GM12878 (cell line): ENCODE results near the gene CCDC88A. TPM values are rescaled to one million over a fixed set of nuclear protein-coding genes. Genes with fewer than 3 reads are reported as not detected.

Experiments used
- DPF2 ChIP-seq: fragments of 450-650 bp; IDR thresholded peaks from 2 replicates; pipeline ENCODE4 v1.6.1; 2017; ENCODE audit warnings: mild to moderate bottlenecking
- GATAD2B ChIP-seq: fragments of 450-650 bp; conservative IDR thresholded peaks from 2 replicates; pipeline ENCODE4 v1.6.1; 2017; ENCODE audit warnings: low read depth, mild to moderate bottlenecking, moderate library complexity
- IKZF2 ChIP-seq, 2 experiments: fragments of 450-650 bp; IDR thresholded peaks; 2 replicates each; pipeline ENCODE4 v1.6.1; 2017; ENCODE audit warnings: mild to moderate bottlenecking in 2 of 2, moderate library complexity in 2 of 2
- KDM1A ChIP-seq: fragments of 200-600 bp; sonication (generic); IDR thresholded peaks from 2 replicates; pipeline ENCODE4 v1.6.1; 2016; ENCODE audit warnings: borderline replicate concordance
- MYB ChIP-seq: fragments of 150-350 bp; IDR thresholded peaks from 2 replicates; pipeline ENCODE4 v1.6.1; 2014; ENCODE audit warnings: mild to moderate bottlenecking, low read depth, low read length, borderline replicate concordance
- PAX8 ChIP-seq: fragments of 450-650 bp; IDR thresholded peaks from 2 replicates; pipeline ENCODE4 v1.6.1; 2017; ENCODE audit warnings: mild to moderate bottlenecking, moderate library complexity
- RUNX3 ChIP-seq: IDR thresholded peaks from 2 replicates; pipeline ENCODE4 v1.6.1; 2012; ENCODE audit warnings: low read length, inconsistent platforms
- SRF ChIP-seq, 2 experiments: IDR thresholded peaks; 2 replicates each; pipeline ENCODE4 v1.6.1; 2011; ENCODE audit warnings: low read depth in 2 of 2, low read length in 2 of 2, mild to moderate bottlenecking in 1 of 2, moderate library complexity in 1 of 2
- TCF12 ChIP-seq: IDR thresholded peaks from 2 replicates; pipeline ENCODE4 v1.6.1; 2011; ENCODE audit warnings: low read depth, mild to moderate bottlenecking, low read length
- YBX1 ChIP-seq: fragments of 450-650 bp; IDR thresholded peaks from 2 replicates; pipeline ENCODE4 v1.6.1; 2016; ENCODE audit warnings: antibody characterized with exemption
- ZZZ3 ChIP-seq: IDR thresholded peaks from 2 replicates; pipeline ENCODE4 v1.6.1; 2011; ENCODE audit warnings: low read depth; ENCODE audit not compliant: control insufficient read depth, insufficient read length
- polyA plus RNA-seq, 11 experiments: library from polyadenylated mRNA; depleted of rRNA in 4 of 11; unstranded in 6 of 11; stranded (reverse) in 5 of 11; fragments of >200 nt; fragmentation: Nextera tagmentation in 4 of 11; fragmentation: Illumina TruSeq in 1 of 11; extraction: Ambion mirVana in 4 of 11; extraction: Trizol in 1 of 11; gene quantifications; 1 replicate in 1 of 11; 2 replicates in 10 of 11; pipeline versions ENCODE4 v1.2.1 to v1.2.3, GENCODE V29; 2011 to 2016; ENCODE audit warnings: inconsistent platforms in 2 of 11, missing spikeins in 2 of 11, low read depth in 1 of 11
- total RNA-seq, 4 experiments: library from RNA; depleted of rRNA in 3 of 4; stranded (reverse); fragments of >200 nt in 3 of 4; fragmentation: Illumina TruSeq in 1 of 4; extraction: Trizol in 1 of 4; gene quantifications; 2 replicates each; pipeline versions ENCODE4 v1.2.1 to v1.2.3, GENCODE V29; 2013 to 2021
- TF ChIP-seq, protein P1 (sequence below): fragments of 450-650 bp; IDR thresholded peaks from 2 replicates; pipeline ENCODE4 v1.6.1; 2017; ENCODE audit warnings: mild to moderate bottlenecking, moderate library complexity
- TF ChIP-seq, protein P2 (sequence below): fragments of 450-650 bp; IDR thresholded peaks from 2 replicates; pipeline ENCODE4 v1.6.1; 2017; ENCODE audit warnings: mild to moderate bottlenecking, moderate library complexity
- TF ChIP-seq, protein P3 (sequence below): IDR thresholded peaks from 2 replicates; pipeline ENCODE4 v1.6.1; 2012; ENCODE audit warnings: improper control_type of control experiment, low read depth, low read length; ENCODE audit not compliant: insufficient replicate concordance

The CCDC88A gene
- total and polyA plus RNA-seq, 10 of the 15 experiments (the other 5 are each of a cell fraction or from before 2014, with no cell fraction given) = 1.8 to 71.6 (median 45.9) TPM

DNA sequence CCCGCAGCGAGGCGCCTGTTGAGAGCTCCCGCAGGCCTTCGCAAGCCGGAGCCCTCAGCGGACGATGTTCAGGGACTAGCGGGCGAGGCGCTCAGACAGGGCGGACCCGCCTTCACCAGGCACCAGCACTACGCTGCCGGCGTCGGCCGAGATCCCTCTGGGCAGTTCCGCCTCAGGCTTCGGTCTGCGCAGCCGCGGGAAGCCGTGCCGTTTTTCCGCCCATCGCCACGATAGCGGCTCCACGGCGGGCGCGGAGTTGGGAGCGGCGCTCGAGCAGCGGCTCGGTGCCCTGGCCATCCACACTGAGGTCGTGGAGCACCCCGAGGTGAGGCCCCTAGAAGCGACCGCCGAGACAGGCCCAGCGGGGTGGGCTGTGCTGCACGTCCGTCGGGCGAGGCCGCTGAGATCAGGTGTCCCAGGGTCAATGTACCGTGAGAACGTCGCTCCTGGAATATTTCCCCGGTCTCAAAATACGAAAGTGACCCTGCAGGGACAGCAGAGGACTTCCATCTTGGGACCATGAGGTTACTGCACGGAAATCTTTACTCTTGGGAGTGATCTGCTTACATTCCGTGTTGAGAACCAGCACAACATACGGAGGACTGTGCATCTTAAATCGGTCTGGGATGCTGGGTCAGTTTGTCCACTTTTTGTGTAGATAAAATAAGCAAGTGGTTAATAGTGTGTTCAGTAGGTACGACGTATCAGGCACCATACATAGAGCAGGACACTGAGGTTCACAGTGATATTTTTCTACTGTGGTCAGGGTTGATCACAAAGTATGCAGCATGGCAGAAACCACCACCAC is 137.3 kb downstream of the CCDC88A start (continued):
- TF ChIP-seq, protein P1, sequence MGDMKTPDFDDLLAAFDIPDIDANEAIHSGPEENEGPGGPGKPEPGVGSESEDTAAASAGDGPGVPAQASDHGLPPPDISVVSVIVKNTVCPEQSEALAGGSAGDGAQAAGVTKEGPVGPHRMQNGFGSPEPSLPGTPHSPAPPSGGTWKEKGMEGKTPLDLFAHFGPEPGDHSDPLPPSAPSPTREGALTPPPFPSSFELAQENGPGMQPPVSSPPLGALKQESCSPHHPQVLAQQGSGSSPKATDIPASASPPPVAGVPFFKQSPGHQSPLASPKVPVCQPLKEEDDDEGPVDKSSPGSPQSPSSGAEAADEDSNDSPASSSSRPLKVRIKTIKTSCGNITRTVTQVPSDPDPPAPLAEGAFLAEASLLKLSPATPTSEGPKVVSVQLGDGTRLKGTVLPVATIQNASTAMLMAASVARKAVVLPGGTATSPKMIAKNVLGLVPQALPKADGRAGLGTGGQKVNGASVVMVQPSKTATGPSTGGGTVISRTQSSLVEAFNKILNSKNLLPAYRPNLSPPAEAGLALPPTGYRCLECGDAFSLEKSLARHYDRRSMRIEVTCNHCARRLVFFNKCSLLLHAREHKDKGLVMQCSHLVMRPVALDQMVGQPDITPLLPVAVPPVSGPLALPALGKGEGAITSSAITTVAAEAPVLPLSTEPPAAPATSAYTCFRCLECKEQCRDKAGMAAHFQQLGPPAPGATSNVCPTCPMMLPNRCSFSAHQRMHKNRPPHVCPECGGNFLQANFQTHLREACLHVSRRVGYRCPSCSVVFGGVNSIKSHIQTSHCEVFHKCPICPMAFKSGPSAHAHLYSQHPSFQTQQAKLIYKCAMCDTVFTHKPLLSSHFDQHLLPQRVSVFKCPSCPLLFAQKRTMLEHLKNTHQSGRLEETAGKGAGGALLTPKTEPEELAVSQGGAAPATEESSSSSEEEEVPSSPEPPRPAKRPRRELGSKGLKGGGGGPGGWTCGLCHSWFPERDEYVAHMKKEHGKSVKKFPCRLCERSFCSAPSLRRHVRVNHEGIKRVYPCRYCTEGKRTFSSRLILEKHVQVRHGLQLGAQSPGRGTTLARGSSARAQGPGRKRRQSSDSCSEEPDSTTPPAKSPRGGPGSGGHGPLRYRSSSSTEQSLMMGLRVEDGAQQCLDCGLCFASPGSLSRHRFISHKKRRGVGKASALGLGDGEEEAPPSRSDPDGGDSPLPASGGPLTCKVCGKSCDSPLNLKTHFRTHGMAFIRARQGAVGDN = peak; percentile 89
- no peak for TF ChIP-seq PAX8
- TF ChIP-seq, protein P2, sequence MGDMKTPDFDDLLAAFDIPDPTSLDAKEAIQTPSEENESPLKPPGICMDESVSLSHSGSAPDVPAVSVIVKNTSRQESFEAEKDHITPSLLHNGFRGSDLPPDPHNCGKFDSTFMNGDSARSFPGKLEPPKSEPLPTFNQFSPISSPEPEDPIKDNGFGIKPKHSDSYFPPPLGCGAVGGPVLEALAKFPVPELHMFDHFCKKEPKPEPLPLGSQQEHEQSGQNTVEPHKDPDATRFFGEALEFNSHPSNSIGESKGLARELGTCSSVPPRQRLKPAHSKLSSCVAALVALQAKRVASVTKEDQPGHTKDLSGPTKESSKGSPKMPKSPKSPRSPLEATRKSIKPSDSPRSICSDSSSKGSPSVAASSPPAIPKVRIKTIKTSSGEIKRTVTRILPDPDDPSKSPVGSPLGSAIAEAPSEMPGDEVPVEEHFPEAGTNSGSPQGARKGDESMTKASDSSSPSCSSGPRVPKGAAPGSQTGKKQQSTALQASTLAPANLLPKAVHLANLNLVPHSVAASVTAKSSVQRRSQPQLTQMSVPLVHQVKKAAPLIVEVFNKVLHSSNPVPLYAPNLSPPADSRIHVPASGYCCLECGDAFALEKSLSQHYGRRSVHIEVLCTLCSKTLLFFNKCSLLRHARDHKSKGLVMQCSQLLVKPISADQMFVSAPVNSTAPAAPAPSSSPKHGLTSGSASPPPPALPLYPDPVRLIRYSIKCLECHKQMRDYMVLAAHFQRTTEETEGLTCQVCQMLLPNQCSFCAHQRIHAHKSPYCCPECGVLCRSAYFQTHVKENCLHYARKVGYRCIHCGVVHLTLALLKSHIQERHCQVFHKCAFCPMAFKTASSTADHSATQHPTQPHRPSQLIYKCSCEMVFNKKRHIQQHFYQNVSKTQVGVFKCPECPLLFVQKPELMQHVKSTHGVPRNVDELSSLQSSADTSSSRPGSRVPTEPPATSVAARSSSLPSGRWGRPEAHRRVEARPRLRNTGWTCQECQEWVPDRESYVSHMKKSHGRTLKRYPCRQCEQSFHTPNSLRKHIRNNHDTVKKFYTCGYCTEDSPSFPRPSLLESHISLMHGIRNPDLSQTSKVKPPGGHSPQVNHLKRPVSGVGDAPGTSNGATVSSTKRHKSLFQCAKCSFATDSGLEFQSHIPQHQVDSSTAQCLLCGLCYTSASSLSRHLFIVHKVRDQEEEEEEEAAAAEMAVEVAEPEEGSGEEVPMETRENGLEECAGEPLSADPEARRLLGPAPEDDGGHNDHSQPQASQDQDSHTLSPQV = no peak
- TF ChIP-seq IKZF2 (IDR thresholded peaks at IDR 0.05) = 0 out of 4 replicates have a peak, but pooled peaks of 1 of the 2 experiments have one; percentile 17
- no peak for TF ChIP-seq KDM1A
- TF ChIP-seq TCF12 = no peak
- TF ChIP-seq YBX1 = no peak
- no peak for TF ChIP-seq MYB
- TF ChIP-seq ZZZ3 = no peak
- TF ChIP-seq GATAD2B = 0 out of 2 replicates have a peak, but pooled peaks have one; percentile 70
- TF ChIP-seq DPF2 = 0 out of 2 replicates have a peak, but pooled peaks have one; percentile 50
- peak; percentile 4; the same call in 1 of the 2 replicates for TF ChIP-seq RUNX3
- TF ChIP-seq, protein P3, sequence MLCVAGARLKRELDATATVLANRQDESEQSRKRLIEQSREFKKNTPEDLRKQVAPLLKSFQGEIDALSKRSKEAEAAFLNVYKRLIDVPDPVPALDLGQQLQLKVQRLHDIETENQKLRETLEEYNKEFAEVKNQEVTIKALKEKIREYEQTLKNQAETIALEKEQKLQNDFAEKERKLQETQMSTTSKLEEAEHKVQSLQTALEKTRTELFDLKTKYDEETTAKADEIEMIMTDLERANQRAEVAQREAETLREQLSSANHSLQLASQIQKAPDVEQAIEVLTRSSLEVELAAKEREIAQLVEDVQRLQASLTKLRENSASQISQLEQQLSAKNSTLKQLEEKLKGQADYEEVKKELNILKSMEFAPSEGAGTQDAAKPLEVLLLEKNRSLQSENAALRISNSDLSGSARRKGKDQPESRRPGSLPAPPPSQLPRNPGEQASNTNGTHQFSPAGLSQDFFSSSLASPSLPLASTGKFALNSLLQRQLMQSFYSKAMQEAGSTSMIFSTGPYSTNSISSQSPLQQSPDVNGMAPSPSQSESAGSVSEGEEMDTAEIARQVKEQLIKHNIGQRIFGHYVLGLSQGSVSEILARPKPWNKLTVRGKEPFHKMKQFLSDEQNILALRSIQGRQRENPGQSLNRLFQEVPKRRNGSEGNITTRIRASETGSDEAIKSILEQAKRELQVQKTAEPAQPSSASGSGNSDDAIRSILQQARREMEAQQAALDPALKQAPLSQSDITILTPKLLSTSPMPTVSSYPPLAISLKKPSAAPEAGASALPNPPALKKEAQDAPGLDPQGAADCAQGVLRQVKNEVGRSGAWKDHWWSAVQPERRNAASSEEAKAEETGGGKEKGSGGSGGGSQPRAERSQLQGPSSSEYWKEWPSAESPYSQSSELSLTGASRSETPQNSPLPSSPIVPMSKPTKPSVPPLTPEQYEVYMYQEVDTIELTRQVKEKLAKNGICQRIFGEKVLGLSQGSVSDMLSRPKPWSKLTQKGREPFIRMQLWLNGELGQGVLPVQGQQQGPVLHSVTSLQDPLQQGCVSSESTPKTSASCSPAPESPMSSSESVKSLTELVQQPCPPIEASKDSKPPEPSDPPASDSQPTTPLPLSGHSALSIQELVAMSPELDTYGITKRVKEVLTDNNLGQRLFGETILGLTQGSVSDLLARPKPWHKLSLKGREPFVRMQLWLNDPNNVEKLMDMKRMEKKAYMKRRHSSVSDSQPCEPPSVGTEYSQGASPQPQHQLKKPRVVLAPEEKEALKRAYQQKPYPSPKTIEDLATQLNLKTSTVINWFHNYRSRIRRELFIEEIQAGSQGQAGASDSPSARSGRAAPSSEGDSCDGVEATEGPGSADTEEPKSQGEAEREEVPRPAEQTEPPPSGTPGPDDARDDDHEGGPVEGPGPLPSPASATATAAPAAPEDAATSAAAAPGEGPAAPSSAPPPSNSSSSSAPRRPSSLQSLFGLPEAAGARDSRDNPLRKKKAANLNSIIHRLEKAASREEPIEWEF = no peak
- peak in 1 of 2 experiments; percentile 24; a peak in 1 of 4 replicates for TF ChIP-seq SRF (IDR thresholded peaks at IDR 0.05; ENCODE audit: low read depth in 2 of 2, low read length in 2 of 2)
